GM23248 (cell line): ENCODE data around the gene AFF3. TPM values are rescaled to one million over a fixed set of nuclear protein-coding genes. Genes with fewer than 3 reads are reported as not detected.

ENCODE experiments used
- DNase-seq: peaks from one replicate; pipeline ENCODE4 v3.0.0-alpha.2; 2015
- H2AFZ ChIP-seq: fragments of 200-600 bp; sonication (generic); 2 replicates; pipeline ENCODE4 v1.6.1; 2016; ENCODE audit warnings: antibody characterized with exemption
- H3F3A ChIP-seq: fragments of 200-600 bp; sonication (generic); 2 replicates; pipeline ENCODE4 v1.6.1; 2016; ENCODE audit warnings: mild to moderate bottlenecking, antibody characterized with exemption, mixed run types; ENCODE audit not compliant: insufficient read depth
- H3K27ac ChIP-seq: fragments of 200-600 bp; sonication (generic); 2 replicates; pipeline ENCODE4 v1.5.1; 2016; ENCODE audit warnings: mild to moderate bottlenecking
- H3K27me3 ChIP-seq: fragments of 200-600 bp; sonication (generic); replicated peaks from 2 replicates; pipeline ENCODE4 v1.6.1; 2016; ENCODE audit warnings: mild to moderate bottlenecking; ENCODE audit not compliant: insufficient read depth
- H3K36me3 ChIP-seq: fragments of 200-600 bp; sonication (generic); 2 replicates; pipeline ENCODE4 v1.6.1; 2016; ENCODE audit warnings: low read depth, mild to moderate bottlenecking
- H3K4me1 ChIP-seq: fragments of 200-600 bp; sonication (generic); 2 replicates; pipeline ENCODE4 v1.6.1; 2016; ENCODE audit warnings: mild to moderate bottlenecking; ENCODE audit not compliant: insufficient read depth
- H3K4me2 ChIP-seq: fragments of 200-600 bp; sonication (generic); one replicate; pipeline ENCODE4 v1.6.1; 2016; ENCODE audit warnings: mild to moderate bottlenecking; ENCODE audit not compliant: unreplicated experiment
- H3K4me3 ChIP-seq: fragments of 200-600 bp; sonication (generic); 2 replicates; pipeline ENCODE4 v1.5.1; 2016; ENCODE audit warnings: mild to moderate bottlenecking
- H3K79me2 ChIP-seq: fragments of 200-600 bp; sonication (generic); 2 replicates; pipeline ENCODE4 v1.6.1; 2016; ENCODE audit warnings: mild to moderate bottlenecking; ENCODE audit not compliant: insufficient read depth
- H3K9ac ChIP-seq: fragments of 200-600 bp; sonication (generic); 2 replicates; pipeline ENCODE4 v1.6.1; 2016; ENCODE audit warnings: mild to moderate bottlenecking
- H3K9me2 ChIP-seq: fragments of 200-600 bp; sonication (generic); 2 replicates; pipeline ENCODE4 v1.6.1; 2016; ENCODE audit warnings: mixed run types, mild to moderate bottlenecking, moderate library complexity; ENCODE audit not compliant: insufficient read depth
- H3K9me3 ChIP-seq: fragments of 200-600 bp; sonication (generic); one replicate; pipeline ENCODE4 v1.6.1; 2017; ENCODE audit warnings: low read depth
- H4K20me1 ChIP-seq: fragments of 200-600 bp; sonication (generic); 2 replicates; pipeline ENCODE4 v1.6.0; 2016; ENCODE audit not compliant: insufficient read depth
- EZH2 ChIP-seq: fragments of 200-600 bp; sonication (generic); IDR thresholded peaks from 2 replicates; pipeline ENCODE4 v1.6.1; 2018; ENCODE audit warnings: antibody characterized with exemption, mild to moderate bottlenecking; ENCODE audit not compliant: insufficient read depth, poor library complexity, severe bottlenecking
- EZH2phosphoT487 ChIP-seq: fragments of 200-600 bp; sonication (generic); IDR thresholded peaks from 2 replicates; pipeline ENCODE4 v1.6.1; 2018; ENCODE audit warnings: antibody characterized with exemption, moderate library complexity, mild to moderate bottlenecking, low read depth; ENCODE audit not compliant: insufficient read depth
- WGBS, 2 experiments: methylation state at CpG; one replicate each; pipeline ENCODE4 v1.1.6; 2015 to 2017; ENCODE audit warnings: low lambda C conversion rate in 2 of 2, low coverage in 1 of 2; ENCODE audit errors: missing lambda C conversion rate in 2 of 2; 5-methylcytosine and 5-hydroxymethylcytosine counted together
- in situ Hi-C: fragments of 300-500 bp; cut with MboI; formaldehyde crosslinking; loops from 2 replicates; pipeline ENCODE4 v1.15.0; 2020
- polyA plus RNA-seq: library from polyadenylated mRNA; unstranded; fragments of >200 nt; fragmentation: Nextera tagmentation; extraction: Ambion mirVana; gene quantifications from 2 replicates; pipeline ENCODE4 v1.2.1, GENCODE V29; 2016
- total RNA-seq: library from RNA; depleted of rRNA; stranded (reverse); fragments of >200 nt; shearing (Covaris generic); gene quantifications from 2 replicates; pipeline ENCODE4 v1.2.3, GENCODE V29; 2014

The AFF3 gene
- total and polyA plus RNA-seq, 2 experiments from 2014 or later, result 0.56 to 0.86 TPM

GRCh38 chr2:99865818-99866676 lies 276.3 kb downstream of the AFF3 start:
- no peak overlapping the region for H3K27ac ChIP-seq

GRCh38 chr2:99864561-99865553 lies 277.5 kb downstream of the AFF3 start:
- Histone ChIP-seq H3K9ac (no peak overlapping the region), H3K9me2 (no peaks in the 10 kb centered on the region; the same call in 1 of the 2 replicates), H3K9me3 (no peaks in the 10 kb centered on the region), H3K27ac (no peak overlapping the region), H3K79me2 (no peaks in the 10 kb centered on the region), H2AFZ (no peak overlapping the region), H4K20me1 (no peaks in the 10 kb centered on the region), H3F3A (0 out of 2 replicates have a peak, but pooled peaks cover 12% of the 10 kb centered on the region), H3K4me1 (peaks cover 12% of the 10 kb centered on the region), H3K4me2 (no peak overlapping the region), H3K27me3 (no peaks in the 10 kb centered on the region), H3K36me3 (no peaks in the 10 kb centered on the region), H3K4me3 (no peak overlapping the region)
- in situ Hi-C loops, result no loop called here
- DNase-seq, result peak; percentile 63
- TF ChIP-seq EZH2phosphoT487 (no peak), EZH2 (no peak)
- WGBS, 2 experiments, result 31% methylated on average over 10 of the region's 10 CpGs

More at GRCh38 chr2:99865818-99866676, 276.3 kb downstream of the AFF3 start:
- DNase-seq, result peak; percentile 40
- in situ Hi-C loops, result no loop called here
- no peaks in the 10 kb centered on the region for H4K20me1 ChIP-seq
- no peaks in the 10 kb centered on the region; the same call in 1 of the 2 replicates for H3K9me2 ChIP-seq
- no peak overlapping the region for H3K4me2 ChIP-seq
- 0 out of 2 replicates have a peak, but pooled peaks cover 12% of the 10 kb centered on the region for H3F3A ChIP-seq
- no peaks in the 10 kb centered on the region for H3K36me3 ChIP-seq
- H3K4me1 ChIP-seq, result peaks cover 11% of the 10 kb centered on the region
- H3K9me3 ChIP-seq, result no peaks in the 10 kb centered on the region
- no peak overlapping the region for H2AFZ ChIP-seq
- H3K79me2 ChIP-seq, result no peaks in the 10 kb centered on the region
- H3K9ac ChIP-seq, result no peak overlapping the region
- no peak for TF ChIP-seq EZH2
- TF ChIP-seq EZH2phosphoT487, result no peak
- no peaks in the 10 kb centered on the region for H3K27me3 ChIP-seq
- WGBS, 2 experiments, result 45 to 53% methylated on average over 9 of the region's 9 CpGs
- H3K4me3 ChIP-seq, result no peak overlapping the region

- H3K9me3 ChIP-seq, result no peaks in the 10 kb centered on the region
- H3K4me3 ChIP-seq, result no peak overlapping the region
- no peak overlapping the region for H2AFZ ChIP-seq
- H3K9me2 ChIP-seq, result no peaks in the 10 kb centered on the region; the same call in 1 of the 2 replicates
- WGBS, 2 experiments, result 89 to 90% methylated on average over 2 of the region's 2 CpGs
- no peaks in the 10 kb centered on the region for H4K20me1 ChIP-seq
- no peak overlapping the region for H3K4me2 ChIP-seq
- H3K27ac ChIP-seq, result no peak overlapping the region
- H3K36me3 ChIP-seq, result no peaks in the 10 kb centered on the region
- H3K79me2 ChIP-seq, result no peaks in the 10 kb centered on the region
- peaks cover 22% of the 10 kb centered on the region for H3K4me1 ChIP-seq
- no peak for TF ChIP-seq EZH2
- no peak for TF ChIP-seq EZH2phosphoT487
- in situ Hi-C loops, result no loop called here
- no peaks in the 10 kb centered on the region for H3K27me3 ChIP-seq
- no peak for DNase-seq
- H3K9ac ChIP-seq, result no peak overlapping the region
- 0 out of 2 replicates have a peak, but pooled peaks cover 16% of the 10 kb centered on the region for H3F3A ChIP-seq
These were observed 278.5 kb downstream of the AFF3 start for GRCh38 chr2:99863903-99864270.

- H3F3A ChIP-seq, result 0 out of 2 replicates have a peak, but pooled peaks cover 16% of the 10 kb centered on the region
- 81 to 89% methylated on average over 4 of the region's 4 CpGs for WGBS, 2 experiments
- DNase-seq, result no peak
- no peaks in the 10 kb centered on the region for H3K27me3 ChIP-seq
- H3K79me2 ChIP-seq, result no peaks in the 10 kb centered on the region
- no peaks in the 10 kb centered on the region for H4K20me1 ChIP-seq
- no peaks in the 10 kb centered on the region for H3K9me3 ChIP-seq
- no peak overlapping the region for H3K27ac ChIP-seq
- in situ Hi-C loops, result no loop called here
- H3K9me2 ChIP-seq, result no peaks in the 10 kb centered on the region; the same call in 1 of the 2 replicates
- peaks cover 25% of the 10 kb centered on the region for H3K4me1 ChIP-seq
- no peaks in the 10 kb centered on the region for H3K36me3 ChIP-seq
- no peak for TF ChIP-seq EZH2phosphoT487
- no peak for TF ChIP-seq EZH2
- no peak overlapping the region for H3K9ac ChIP-seq
- no peak overlapping the region for H3K4me3 ChIP-seq
- H3K4me2 ChIP-seq, result no peak overlapping the region
- no peak overlapping the region for H2AFZ ChIP-seq
These were observed 279.0 kb downstream of the AFF3 start for GRCh38 chr2:99863236-99863902.
